ENCODE data around the gene STRBP.

Gene STRBP

DNA sequence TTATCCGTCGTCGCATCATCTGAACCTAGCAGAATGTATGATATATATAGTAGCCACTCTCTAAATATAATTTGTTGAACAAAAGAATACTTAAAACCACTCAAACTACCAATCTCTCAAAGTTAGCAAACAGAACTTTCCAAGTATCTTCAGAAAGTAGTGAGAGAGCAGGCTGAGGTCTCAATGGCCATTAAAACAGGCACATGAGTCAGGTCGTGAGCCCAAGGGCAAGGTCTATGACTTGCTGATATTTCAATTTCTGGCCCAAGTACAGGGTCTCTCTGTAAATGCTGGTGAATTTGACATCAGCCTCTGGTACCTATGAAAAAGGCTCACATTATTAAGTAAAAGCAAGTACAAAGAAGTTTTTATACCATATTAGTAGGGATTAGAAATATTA lies 139.8 kb downstream of the STRBP start:
- DNase-seq (ENCODE audit: low spot score) = no peak

DNA sequence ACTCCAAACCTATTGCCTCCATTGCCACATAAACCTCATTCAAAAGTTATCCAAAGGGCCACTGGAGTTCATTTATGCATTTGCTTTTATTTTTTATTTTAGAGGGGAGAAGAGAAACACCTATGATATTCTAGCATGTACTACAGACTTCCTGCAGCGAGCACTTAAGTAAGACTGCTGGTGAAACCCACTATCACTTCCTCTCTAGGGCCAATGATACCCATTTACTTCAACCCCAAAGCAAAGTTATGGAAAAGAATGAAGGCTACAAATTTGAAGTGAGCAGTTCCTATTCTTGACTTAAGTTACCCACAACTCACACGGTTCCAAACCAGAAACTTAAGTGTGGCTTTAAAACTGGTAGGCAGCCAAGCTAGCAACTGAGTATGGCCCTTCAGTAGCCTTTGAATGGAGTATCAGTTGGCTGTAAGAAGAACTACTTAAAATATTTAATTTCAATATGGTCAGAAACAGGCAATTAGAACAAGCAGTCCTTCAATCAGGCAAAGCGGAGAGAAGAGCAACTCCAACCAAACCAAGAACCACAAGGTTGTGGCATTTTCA lies 140.8 kb downstream of the STRBP start:
- DNase-seq (ENCODE audit: low spot score) = no peak

DNA sequence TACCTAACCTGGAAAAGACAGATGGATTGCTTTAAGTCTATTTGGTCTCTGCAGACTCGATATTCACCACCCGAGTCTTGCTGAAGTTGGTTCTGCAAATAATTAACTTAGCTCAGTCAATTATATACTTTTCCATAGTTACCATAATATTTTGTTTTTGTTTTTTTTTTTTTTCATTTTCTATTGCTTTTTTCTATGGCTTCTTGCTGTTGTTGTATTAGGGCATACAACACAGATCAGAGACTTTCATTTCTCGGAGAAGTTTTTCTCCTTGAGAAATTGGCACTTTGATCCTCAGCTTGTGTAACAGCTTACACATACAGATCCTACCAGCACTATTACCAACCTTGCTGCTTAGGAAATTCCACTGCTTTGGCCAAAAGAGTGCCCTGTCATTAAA lies 146.9 kb downstream of the STRBP start:
- DNase-seq (ENCODE audit: low spot score) = no peak

DNA sequence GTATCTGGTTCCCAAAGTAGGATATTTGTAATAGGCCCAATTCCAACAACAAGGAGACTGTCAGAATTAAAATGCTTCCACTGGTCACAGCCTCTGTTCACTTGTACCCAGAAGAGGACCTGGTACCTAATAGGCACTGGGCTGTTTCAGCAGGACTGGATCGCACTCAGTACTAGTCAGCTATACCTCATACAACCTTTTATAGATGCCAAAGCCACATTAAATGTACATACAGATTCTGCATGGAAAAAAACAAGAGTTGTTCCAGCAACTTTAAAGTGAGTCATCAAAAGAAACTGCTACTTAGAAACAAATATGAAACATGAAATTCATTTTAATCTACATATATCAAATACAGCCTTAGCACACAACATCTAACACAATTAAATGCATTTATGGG lies 147.4 kb downstream of the STRBP start:
- no peak for DNase-seq (ENCODE audit: low spot score)

DNA sequence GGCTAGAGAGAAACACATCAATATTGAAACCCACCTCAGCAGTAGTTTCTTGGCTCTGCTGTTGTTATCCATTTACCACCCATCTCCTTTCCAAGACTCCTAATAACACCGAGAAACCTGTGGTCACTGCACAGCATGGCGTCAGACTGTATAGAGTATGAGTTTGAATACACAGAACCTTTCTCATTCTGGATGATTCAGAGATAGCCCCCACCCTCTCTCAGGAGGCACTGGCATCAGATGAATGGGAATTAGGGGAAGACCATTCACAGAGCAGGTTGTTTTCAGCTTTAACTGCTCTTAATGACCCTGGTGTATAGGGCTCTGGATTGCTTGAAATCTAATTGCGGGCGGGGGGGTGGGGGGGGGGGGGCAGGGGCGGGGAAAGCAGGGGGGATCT lies 148.3 kb downstream of the STRBP start:
- DNase-seq (ENCODE audit: low spot score) = no peak

DNA sequence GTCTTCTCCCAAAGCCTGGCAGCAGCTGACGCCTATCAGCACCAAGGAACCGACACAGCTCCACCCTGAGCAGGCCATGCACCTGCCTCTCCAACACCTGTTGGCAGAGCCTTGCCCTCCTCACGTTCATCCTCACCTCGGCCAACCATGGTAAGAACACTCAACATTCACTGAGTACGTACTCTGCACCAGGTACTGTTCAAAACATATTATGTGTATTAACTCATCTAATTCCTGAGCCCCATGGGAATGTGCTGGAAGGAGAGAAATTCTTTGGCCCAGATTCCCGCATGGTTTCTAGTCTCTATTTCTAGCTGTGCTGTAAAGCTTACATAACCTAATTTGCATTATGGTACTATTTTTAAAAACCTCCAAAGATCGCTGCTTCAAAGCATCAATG lies 148.8 kb downstream of the STRBP start:
- DNase-seq (ENCODE audit: low spot score) = no peak

DNA sequence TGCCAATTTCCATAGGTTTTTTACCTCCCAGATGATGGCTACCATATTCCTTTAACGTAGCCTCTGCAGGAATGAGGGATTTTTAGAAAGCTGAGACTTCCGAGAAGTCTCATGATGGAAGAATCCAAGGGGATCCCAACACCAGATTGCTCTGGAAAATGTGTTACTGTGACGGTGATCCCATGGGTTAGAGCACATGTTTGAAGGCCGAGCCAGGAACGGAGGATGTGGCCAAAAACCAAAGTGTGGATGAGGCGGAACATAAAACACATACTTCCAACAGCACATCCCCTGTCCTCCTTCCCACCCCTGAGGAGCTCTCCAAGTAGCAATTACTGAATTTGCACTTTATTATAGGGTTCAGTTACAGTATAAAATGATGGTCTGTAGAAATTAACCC lies 152.3 kb downstream of the STRBP start:
- no peak for DNase-seq (ENCODE audit: low spot score)

DNA sequence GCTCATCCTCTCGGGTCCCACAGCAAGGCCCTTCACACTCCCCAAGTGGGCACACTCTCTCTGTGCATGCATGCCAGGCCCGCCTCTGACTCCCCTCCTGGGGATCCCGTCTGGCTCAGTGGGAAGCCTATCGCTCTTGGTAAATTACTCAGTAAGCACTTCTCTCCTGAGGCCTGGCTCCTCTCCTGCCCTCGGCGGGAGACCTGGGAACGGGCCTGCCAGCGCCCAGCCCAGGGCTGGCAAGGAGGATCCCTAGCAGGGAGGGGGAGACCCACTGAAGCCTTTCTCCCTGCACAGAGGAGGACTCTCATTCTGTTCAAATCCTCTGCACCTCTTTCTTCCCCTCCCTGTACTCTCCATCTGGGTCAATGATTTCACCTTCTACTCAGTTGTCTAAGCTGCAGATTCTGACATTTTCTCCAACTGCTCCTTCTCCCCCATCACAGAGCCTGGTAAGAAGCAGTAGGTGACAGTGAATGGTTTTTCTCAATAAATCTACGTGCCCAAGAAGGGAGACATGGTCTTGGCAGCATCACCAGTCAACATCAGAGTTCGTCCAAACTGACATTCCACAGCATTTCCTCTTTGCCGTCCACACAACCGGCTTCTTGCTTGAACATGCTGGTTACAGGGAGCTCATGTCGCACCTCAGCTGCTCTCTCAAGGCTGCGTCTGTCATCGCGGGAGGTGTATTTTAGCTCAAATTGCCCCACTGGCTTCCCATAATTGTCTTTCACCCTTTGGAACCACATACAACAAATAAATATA lies 153.1 kb downstream of the STRBP start:
- DNase-seq (ENCODE audit: low spot score) = no peak

DNA sequence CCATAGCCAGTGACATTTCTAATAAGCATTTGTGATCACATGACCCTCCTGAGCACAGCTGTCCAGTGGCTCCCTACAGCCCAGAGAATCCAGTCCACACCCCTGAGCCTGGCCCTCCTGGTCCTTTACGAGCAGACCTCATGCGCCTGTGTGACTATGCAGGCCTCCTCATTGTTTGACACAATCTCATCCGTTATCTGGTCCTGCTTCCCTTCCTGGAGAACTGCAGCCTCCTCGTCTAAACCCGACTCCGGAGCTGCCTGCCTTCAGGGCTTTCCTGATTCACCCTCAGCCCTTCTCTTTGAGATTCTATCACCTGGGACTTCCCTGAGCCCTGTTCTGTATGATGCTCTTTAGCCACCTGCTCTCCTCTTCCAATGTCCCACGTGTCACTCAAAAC lies 155.2 kb downstream of the STRBP start:
- DNase-seq (ENCODE audit: low spot score) = no peak

DNA sequence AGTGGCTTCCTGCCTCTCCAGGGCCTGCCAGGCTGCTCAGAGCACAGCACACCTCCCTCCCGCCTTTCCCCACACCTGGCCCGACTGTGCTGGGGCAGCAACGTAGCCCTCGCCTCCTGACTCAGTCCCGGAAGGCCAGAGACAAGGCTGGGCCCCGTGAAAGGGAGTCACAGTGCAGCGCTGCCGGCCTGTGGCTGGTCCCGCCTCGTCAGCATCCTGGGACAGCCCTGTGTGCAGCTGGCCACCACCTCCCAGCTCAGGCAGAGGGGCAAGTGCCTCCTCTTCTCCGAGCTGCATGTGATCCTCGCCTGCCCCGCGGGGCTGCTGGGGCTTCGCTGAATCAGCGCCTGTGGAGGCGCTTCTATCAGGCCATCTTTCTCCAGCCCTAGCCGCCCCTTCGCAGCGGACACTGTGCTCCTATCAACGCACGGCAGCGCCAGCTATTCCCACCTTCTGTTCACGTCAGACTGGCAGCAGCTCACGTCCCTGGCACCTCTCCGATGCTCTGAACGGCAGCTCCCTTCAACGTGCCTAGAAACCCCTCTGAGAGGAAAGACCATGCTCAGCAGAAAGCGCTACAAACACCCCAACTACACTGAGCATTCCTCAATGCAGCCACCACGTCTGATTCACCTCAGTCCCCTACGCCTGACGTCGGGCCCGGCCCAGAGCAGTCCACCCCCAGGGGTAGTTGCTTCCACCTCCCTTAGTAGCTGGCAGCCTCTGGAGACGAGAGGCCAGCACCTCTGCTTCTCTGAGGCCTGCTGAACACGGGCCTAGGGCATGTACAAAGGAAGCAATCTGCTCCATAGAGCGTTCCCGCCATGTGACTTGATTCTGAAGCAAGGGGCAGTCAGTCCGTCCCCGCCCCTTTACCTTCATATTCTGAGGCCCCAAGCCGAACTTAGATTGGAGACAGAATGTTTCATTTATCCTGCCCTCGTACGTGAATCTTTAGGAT lies 156.1 kb downstream of the STRBP start:
- DNase-seq (ENCODE audit: low spot score) = no peak

DNA sequence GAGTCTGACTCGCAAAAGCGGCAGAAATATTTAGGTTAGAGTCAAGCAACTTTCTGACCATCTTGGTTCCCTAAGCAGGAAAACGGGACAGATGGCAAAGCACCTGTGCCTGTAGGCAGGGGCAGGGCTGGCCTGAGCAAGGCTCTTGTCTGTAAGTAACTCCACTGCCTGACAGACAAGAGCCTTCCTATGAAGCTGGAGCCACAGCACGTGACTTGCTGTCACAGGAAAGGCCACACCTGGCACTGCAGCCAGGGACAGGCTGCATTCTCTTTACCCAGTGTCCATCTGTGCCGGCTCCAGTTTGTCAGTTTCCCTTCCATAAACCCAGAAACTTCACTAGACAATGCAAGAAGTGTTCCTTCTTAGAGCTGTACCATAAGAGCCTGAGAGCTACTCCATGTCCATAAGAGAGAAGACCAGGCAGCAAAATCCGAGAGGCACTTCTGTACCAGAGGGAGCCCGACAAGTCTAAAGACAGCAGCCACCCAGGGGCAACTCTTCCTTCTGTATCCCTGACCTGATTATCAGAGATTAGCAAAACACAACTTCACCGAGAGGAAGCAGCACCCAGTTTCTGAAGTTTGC lies 156.9 kb downstream of the STRBP start:
- no peak for DNase-seq (ENCODE audit: low spot score)

DNA sequence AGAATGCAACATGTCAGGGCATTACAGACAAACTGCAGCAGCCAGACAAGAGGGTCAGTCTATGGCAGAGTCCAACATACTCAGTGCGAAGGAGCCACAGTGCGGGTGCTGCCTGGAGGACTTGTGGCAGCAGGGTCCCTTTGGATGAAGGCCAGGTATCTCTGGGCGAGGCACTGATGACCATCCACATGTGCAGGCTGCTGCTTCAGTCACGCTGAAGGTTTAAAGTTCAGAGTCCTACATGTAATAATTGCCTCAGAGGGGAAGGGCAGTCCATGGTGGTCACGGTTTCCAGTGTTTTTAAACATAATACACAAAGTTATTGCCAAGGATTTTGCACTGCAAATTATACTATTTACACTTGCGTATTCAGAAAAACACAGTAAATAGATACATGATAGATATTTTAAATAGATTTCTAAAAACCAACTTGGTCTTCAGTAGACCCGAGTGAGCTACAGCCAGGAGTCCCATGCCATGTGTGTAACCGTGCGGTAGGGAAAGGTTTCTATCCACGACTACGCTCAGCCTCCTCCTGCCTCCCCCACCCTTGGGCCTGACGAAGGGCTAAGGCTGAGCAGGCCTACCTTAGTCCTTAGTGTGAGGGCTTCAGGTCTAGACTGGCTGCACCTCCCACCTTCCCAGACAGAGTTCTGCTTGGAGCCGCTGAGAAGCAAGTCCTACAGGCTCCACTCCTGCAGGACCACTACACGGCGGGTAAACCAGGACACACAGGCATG lies 158.7 kb downstream of the STRBP start:
- no peak for DNase-seq (ENCODE audit: low spot score)

DNA sequence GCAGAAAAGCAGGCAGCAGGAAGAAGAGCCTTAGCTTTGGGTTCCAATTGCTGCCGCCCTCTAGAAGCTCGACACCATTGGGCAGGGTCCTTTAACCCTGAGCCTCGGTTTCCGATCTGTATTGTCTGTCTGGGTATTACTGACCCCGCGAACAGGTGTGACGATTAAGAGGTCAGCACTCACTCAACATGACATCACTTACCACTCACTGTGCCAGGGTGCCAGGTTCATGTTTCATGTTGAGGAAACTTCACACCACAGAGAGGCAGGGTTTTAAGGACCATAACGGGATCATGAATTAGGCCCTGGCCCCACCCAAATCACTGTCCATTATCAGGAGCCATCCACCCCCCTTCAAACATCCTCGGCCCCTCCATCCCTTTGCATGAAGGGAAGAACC lies 159.4 kb downstream of the STRBP start:
- DNase-seq (ENCODE audit: low spot score) = no peak

DNA sequence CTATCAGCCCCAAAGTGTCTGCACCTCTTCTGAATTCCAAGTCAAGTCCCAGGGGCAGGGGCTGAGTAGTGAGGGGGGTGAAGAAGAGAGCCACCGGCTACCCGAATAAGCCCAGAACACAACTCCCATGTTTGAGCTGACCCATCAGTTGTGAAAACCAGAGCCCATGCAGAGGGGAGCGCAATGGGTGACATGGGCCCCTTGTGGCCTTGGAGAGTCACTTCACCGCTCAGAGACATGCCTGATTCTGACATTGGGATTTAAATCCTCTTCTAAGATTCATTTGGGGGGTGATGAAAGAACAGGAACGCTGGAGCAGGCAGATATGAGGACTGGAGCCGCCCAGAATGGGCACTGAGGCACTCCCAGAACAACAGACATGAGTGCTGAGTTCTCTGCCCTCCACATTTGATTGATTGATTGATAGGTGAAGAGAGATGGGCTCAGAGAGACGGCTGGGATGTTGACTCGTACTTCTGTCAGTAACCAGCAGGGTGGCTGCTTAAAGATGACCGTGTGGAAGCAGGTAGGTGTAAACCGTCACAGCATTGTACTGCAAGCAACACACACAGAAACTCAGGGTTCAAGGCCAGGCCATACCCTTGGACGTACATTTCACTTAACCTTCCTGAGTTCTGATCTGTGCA lies 160.6 kb downstream of the STRBP start:
- no peak for DNase-seq (ENCODE audit: low spot score)

DNA sequence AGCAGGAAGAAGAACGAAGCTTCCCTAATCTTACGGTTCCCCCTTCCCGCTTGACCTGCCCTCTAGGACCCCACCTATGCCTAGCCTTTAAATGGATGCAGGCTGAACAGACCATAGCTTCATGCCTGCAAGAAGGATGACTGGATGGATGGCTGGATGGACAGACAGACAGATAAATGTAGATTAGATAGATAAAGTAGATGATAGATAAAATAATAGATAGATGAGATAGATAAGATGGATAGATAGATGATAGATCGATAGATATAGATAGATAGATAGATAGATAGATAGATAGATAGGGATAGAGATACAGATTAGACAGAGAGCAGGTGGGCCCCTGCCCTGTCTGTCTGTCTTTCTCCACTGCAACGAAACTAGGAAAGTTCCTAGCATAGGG lies 162.9 kb downstream of the STRBP start:
- no peak for DNase-seq (ENCODE audit: low spot score)

DNA sequence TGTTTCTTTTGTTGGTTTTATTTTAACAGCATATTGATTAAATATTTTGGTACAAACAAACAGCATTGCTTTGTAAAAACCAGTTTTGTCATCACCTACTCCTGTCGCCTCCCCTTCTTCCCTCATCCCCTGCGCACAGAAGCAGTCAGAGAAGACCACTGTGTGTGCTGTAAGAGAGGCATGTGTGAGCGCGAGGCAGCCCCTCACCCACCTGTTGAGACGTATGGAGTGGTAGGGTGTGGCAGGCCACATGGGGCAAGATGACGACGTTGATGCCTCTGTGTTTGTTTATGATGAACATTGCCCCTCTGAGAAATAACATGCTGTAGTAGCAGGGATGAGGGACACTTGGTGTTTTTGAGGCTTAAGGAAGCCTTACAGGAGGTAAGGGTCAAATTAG lies 163.6 kb downstream of the STRBP start:
- no peak for DNase-seq (ENCODE audit: low spot score)

DNA sequence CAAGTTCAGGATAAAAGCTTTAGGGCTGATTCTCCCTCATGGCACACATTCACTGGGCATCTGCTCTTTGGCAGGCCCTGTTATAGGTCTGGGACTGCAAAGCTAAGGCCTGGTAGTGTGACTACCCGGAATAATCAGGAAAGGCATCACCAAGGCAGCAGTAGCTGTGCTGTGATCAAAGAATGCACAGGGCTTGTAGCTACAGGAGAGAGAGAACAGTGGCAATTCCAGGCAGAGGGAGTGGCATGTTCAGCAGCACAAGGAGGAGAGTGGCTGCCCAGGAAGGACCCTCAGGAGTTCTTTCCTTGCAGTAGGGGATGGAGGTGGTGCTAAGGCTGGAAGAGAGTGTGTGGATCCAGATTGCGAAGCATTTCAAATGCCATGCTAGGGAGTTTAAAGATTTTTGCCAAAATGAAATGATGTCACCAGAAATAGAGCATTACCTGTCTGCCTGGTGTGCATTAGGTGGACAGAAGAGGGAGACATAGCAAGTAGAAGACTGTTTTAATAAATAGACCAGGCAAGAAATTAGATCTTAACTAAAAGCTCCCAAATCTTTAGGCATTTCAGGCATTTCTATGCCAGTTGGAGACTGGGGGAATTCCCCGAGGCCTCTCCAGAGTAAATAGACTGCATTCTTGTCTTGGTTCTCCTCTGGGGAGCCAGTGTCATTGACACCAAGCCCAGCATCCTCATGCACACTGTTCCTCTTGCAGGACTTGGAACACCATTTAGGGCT lies 165.8 kb downstream of the STRBP start:
- no peak for DNase-seq (ENCODE audit: low spot score)

DNA sequence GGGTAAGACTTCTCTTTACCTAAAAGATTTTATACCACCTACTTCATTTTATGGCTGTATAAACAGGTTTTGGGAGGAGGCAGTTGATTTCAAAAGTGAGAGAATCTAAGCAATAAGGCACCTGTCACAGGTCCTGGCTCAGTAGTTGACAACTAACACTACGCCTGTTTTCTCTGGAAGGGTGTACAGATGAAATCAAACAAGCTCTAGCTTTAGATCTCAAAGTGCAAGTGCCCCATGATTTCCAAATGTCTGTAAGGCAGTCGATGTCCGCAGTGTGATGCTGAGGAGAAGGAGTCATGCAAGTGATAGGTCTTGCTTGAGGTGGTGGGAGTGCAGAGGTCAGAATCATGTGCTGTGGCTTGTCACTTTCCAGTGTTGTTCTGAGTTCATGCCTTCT lies 168.8 kb downstream of the STRBP start:
- DNase-seq (ENCODE audit: low spot score) = no peak

DNA sequence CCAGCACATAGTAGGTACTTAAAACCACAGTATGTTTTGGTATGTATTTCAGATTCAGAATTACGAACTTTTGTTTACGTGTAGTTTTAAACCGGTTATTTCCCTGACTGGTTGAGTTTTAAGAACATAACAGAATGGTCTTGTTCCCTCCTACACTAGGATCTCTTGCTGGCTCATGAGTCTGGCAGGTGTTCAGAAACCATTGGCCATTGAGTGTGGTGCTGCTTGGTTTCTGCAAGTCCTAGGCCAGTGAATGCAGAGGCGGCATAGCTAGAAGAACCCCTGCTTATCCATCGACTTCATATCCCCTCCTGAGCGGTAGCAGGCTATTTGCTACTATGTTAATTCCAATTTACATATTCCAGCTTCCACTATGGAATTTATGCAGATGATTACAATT lies 169.3 kb downstream of the STRBP start:
- no peak for DNase-seq (ENCODE audit: low spot score)

DNA sequence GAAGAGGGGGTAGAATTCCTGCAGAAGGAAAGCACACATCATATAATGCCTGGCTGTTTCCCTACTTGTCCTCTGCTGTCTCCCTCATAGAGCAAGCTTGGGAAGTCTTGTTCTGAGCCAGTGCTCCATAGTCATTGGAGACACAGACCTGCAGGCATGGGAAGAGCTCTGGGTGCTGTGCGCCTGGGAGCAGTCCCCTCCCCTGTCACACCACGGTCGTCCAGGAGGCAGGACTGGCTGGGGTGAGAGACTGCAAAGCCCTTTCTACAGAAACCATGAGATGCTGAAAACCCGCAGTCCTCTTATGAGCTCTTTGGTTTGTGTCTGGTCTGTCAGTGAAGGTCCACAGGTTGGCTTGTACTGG lies 170.3 kb downstream of the STRBP start:
- no peak for DNase-seq (ENCODE audit: low spot score)
